Mesodermal cell (in vitro differentiated cells): ENCODE measurements around the gene IRF9.
A peak's percentile ranks its signal among the peaks of the same experiment; 100 is the strongest.

ENCODE experiments used
- H3K27ac ChIP-seq: 2 replicates; pipeline ENCODE4 v1.7.0; 2013; ENCODE audit warnings: mild to moderate bottlenecking, low read depth, low read length, moderate library complexity; ENCODE audit not compliant: severe bottlenecking
- H3K36me3 ChIP-seq: 2 replicates; pipeline ENCODE4 v1.7.1; 2013; ENCODE audit warnings: mild to moderate bottlenecking, low read length, moderate library complexity; ENCODE audit not compliant: control insufficient read depth, insufficient read depth
- H3K4me1 ChIP-seq: one replicate; pipeline ENCODE4 v1.7.1; 2013; ENCODE audit warnings: mild to moderate bottlenecking, low read length; ENCODE audit not compliant: insufficient read depth, control insufficient read depth, poor library complexity, severe bottlenecking
- H3K4me3 ChIP-seq: 2 replicates; pipeline ENCODE4 v1.7.0; 2013; ENCODE audit warnings: low read length, control low read depth, mild to moderate bottlenecking; ENCODE audit not compliant: insufficient read depth, poor library complexity, severe bottlenecking; ENCODE audit errors: extremely low read depth
- H3K9me3 ChIP-seq: 2 replicates; pipeline ENCODE4 v1.7.1; 2013; ENCODE audit warnings: mild to moderate bottlenecking, low read length, moderate library complexity; ENCODE audit not compliant: control insufficient read depth
- WGBS, 2 experiments: methylation state at CpG; one replicate each; pipeline ENCODE4 v1.1.5; 2013; ENCODE audit warnings: missing lambda C conversion rate in 2 of 2; ENCODE audit not compliant: insufficient coverage in 2 of 2; 5-methylcytosine and 5-hydroxymethylcytosine counted together

Gene IRF9

GRCh38 chr14:24189059-24189375 lies 28.0 kb downstream of the IRF9 start:
- H3K27ac ChIP-seq: no peak overlapping the region
- peaks cover 68% of the 10 kb centered on the region for H3K36me3 ChIP-seq
- 0% methylated on average over 2 of the region's 3 CpGs; no CpG with 5 or more reads in 1 of the 2 experiments for WGBS, 2 experiments
- H3K4me3 ChIP-seq: peak overlapping the region; percentile 67
- peaks cover 9% of the 10 kb centered on the region for H3K4me1 ChIP-seq
- H3K9me3 ChIP-seq: no peaks in the 10 kb centered on the region

DNA sequence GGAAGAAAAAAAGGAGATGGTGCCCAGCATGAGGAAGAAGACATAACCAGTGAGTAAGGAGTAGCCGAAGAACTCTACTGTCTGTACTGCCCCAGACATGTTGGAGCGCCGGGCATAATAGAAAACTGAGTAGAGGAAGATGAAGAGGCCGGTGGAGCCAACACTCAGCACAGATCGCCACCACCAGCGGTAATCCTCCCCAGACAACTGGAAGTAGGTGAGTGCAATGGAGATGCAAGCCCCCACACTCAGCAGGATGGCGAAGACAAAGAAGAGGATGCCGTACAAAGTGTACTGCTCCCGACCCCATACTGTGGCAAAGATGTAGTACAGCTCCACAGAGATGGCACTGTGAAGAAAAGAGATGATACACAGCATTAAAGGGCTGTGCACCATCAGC lies 28.4 kb downstream of the IRF9 start:
- no peak overlapping the region for H3K4me3 ChIP-seq

DNA sequence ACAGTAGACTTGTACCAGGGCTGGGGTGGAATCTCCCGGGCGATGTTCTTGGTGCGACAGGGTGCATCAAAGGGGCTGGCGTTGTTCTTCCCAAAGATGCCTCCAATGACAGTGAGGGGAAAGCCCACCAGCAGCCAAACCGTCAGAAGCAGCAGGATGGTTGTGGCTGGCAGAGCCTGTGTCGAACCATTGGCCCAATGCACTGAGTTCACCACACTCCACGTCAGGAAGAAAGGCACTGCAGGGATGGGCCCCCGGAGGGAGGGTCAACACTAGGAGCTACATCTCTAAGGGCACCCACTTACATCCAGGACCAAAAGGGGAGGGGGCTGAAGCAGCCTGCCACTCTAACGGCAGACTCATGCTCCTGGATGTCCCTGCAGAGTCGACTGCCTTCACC lies 29.4 kb downstream of the IRF9 start:
- WGBS, 2 experiments: 93 to 96% methylated on average over 8 of the region's 10 CpGs
- H3K36me3 ChIP-seq: peaks cover 56% of the 10 kb centered on the region
- H3K27ac ChIP-seq: no peak overlapping the region
- no peaks in the 10 kb centered on the region for H3K9me3 ChIP-seq
- H3K4me3 ChIP-seq: no peak overlapping the region
- peaks cover 11% of the 10 kb centered on the region for H3K4me1 ChIP-seq

More for the DNA sequence above, 28.4 kb downstream of the IRF9 start:
- H3K27ac ChIP-seq: no peak overlapping the region
- 90 to 96% methylated on average over 6 to 9 of the region's 9 CpGs for WGBS, 2 experiments
- H3K36me3 ChIP-seq: peaks cover 66% of the 10 kb centered on the region
- H3K9me3 ChIP-seq: no peaks in the 10 kb centered on the region
- H3K4me1 ChIP-seq: peaks cover 11% of the 10 kb centered on the region

GRCh38 chr14:24192933-24193332 lies 31.9 kb downstream of the IRF9 start:
- WGBS, 2 experiments: 95 to 97% methylated on average over 12 to 14 of the region's 15 CpGs
- peaks cover 4% of the 10 kb centered on the region for H3K4me1 ChIP-seq
- peaks cover 34% of the 10 kb centered on the region for H3K36me3 ChIP-seq
- no peaks in the 10 kb centered on the region for H3K9me3 ChIP-seq
- H3K4me3 ChIP-seq: no peak overlapping the region
- H3K27ac ChIP-seq: no peak overlapping the region

- 91 to 100% methylated on average over 5 of the region's 7 CpGs for WGBS, 2 experiments
- H3K27ac ChIP-seq: peak overlapping the region; percentile 98
- H3K9me3 ChIP-seq: no peaks in the 10 kb centered on the region
- H3K4me1 ChIP-seq: peaks cover 3% of the 10 kb centered on the region
- H3K4me3 ChIP-seq: peak overlapping the region; percentile 78
- H3K36me3 ChIP-seq: peaks cover 44% of the 10 kb centered on the region
Measured at GRCh38 chr14:24194186-24194872, 33.3 kb downstream of the IRF9 start.

DNA sequence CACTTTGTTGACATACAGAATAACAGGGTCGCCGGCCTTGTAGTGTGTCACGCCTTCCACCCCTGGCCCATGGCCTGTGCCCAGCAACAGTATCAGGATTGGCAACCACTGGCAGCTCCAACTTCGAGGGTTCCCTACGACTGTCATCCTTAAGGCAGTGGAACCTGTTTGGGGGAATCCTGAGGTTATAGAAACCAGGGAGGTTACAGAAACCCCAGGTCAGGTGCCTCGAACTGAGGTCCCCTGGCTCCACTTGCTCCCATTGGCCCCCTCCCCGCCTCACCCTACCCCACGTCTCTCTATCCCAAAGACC lies 33.8 kb downstream of the IRF9 start:
- Histone ChIP-seq H3K9me3 (no peaks in the 10 kb centered on the region), H3K4me3 (peak overlapping the region; percentile 78), H3K36me3 (peaks cover 46% of the 10 kb centered on the region), H3K27ac (peak overlapping the region; percentile 98), H3K4me1 (peaks cover 3% of the 10 kb centered on the region)
- 58 to 90% methylated on average over 7 to 8 of the region's 8 CpGs for WGBS, 2 experiments

GRCh38 chr14:24195186-24196070 lies 34.4 kb downstream of the IRF9 start, which contains the start of gene TM9SF1:
TSS of gene TM9SF1 (minus strand) at chr14:24195441. CDS start at chr14:24195019, 422 bp downstream.
- Histone ChIP-seq H3K27ac (peak within 1 kb of the TSS; percentile 98), H3K9me3 (no peaks in the 10 kb centered on the region), H3K36me3 (peaks cover 48% of the 10 kb centered on the region), H3K4me1 (peaks cover 3% of the 10 kb centered on the region), H3K4me3 (peak within 1 kb of the TSS; percentile 78)
- 1% methylated on average over 75 to 78 of the region's 89 CpGs for WGBS, 2 experiments

- Histone ChIP-seq H3K27ac (peak overlapping the region; percentile 98), H3K36me3 (peaks cover 45% of the 10 kb centered on the region), H3K4me3 (peak overlapping the region; percentile 78), H3K9me3 (peaks cover 3% of the 10 kb centered on the region), H3K4me1 (peaks cover 3% of the 10 kb centered on the region)
- 19 to 43% methylated on average over 20 to 26 of the region's 33 CpGs for WGBS, 2 experiments
Measured at GRCh38 chr14:24196071-24197055, 35.3 kb downstream of the IRF9 start.

DNA sequence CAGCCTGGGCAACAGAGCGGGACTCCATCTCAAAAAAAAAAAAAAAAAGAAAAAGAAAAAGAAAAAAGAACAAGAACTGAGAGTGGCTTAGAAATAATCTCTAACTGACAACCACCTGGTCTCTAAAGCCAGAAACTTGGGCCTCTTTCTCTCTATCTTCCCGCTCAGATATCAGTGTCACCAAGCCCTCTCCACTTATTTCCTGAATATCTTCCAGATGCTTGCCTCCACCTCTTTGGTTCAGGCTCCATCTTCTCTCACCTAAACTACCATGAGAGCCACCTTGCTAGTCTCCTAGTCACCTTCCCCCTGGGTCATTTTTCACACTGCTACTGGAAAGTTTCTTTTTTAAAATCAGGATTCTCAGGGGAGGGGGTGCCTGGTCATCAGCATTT lies 36.0 kb downstream of the IRF9 start:
- 100% methylated on average over 1 of the region's 2 CpGs for WGBS, 2 experiments
- peaks cover 43% of the 10 kb centered on the region for H3K36me3 ChIP-seq
- no peak overlapping the region for H3K27ac ChIP-seq
- H3K4me3 ChIP-seq: no peak overlapping the region
- peaks cover 3% of the 10 kb centered on the region for H3K4me1 ChIP-seq
- peaks cover 6% of the 10 kb centered on the region for H3K9me3 ChIP-seq

DNA sequence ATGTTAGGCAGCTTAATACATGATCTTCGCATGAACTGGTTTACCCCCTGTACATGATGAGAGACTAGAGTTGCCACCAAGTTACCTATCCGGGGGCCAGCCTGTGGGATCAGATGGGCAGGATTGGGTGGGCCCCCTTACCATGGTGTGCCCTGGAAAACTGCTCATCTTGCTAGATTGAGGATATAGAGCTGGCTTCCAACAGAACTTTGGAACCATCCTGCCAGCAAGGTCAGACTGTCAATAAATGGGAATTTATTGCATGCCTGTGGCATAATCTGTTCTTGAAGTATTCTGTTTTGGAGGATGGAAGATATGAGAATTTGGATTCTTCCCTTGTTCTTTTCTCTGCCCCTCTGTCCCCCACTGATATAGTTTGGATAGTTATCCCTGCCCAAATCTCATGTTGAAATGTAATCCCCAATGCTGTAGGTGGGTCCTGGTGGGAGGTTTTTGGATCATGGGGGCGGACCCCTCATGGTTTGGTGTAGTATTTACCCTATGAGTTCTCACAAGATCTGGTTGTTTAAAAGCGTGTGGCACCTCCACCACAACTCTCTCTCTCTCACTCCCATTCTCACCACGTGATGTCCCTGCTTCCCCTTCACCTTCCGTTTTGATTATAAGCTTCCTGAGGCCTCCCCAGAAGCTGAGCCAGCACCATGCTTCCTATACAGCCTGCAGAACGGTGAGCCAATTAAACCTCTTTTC lies 37.9 kb downstream of the IRF9 start:
- 97 to 100% methylated on average over 5 to 6 of the region's 7 CpGs for WGBS, 2 experiments
- Histone ChIP-seq H3K36me3 (peaks cover 40% of the 10 kb centered on the region), H3K9me3 (peaks cover 6% of the 10 kb centered on the region), H3K27ac (no peak overlapping the region), H3K4me3 (no peak overlapping the region), H3K4me1 (peaks cover 3% of the 10 kb centered on the region)
